GM21515 (cell line): ENCODE results near the gene SMIM29.

ENCODE experiments used
- ATAC-seq: cut with Tn5 transposase; IDR thresholded peaks from one replicate; pipeline ENCODE4 v1.9.1; 2021; ENCODE audit not compliant: unreplicated experiment

Gene SMIM29

GRCh38 chr6:34241351-34242215 lies 7.2 kb downstream of the SMIM29 start:
- no peak for ATAC-seq

- no peak for ATAC-seq
Observed at GRCh38 chr6:34240329-34241248, 8.2 kb downstream of the SMIM29 start.

GRCh38 chr6:34239893-34240292 lies 8.9 kb downstream of the SMIM29 start:
- no peak for ATAC-seq

- ATAC-seq, result no peak
Observed at GRCh38 chr6:34239500-34239825, 9.3 kb downstream of the SMIM29 start.

GRCh38 chr6:34238585-34239499 lies 10.0 kb downstream of the SMIM29 start:
- no peak for ATAC-seq

- ATAC-seq, result no peak
Observed at GRCh38 chr6:34237722-34238584, 10.9 kb downstream of the SMIM29 start.

GRCh38 chr6:34237316-34237721 lies 11.5 kb downstream of the SMIM29 start:
- no peak for ATAC-seq

GRCh38 chr6:34236443-34237315 lies 12.1 kb downstream of the SMIM29 start, which contains the start of gene HMGA1:
TSS of gene HMGA1 (plus strand) at chr6:34236873. CDS start at chr6:34240781, 3,908 bp downstream.
- peak; percentile 59 for ATAC-seq

- peak; percentile 4 for ATAC-seq
Observed at GRCh38 chr6:34236131-34236442, 12.7 kb downstream of the SMIM29 start.

- ATAC-seq, result peak; percentile 3
Observed at GRCh38 chr6:34235307-34236130, 13.3 kb downstream of the SMIM29 start.

- no peak for ATAC-seq
Observed at GRCh38 chr6:34234667-34235306, 14.0 kb downstream of the SMIM29 start.

- no peak for ATAC-seq
Observed at GRCh38 chr6:34233867-34234266, 14.9 kb downstream of the SMIM29 start.

GRCh38 chr6:34232901-34233300 lies 15.9 kb downstream of the SMIM29 start:
- ATAC-seq, result no peak

- no peak for ATAC-seq
Observed at GRCh38 chr6:34231566-34232336, 17.1 kb downstream of the SMIM29 start.

- ATAC-seq, result no peak
Observed at GRCh38 chr6:34230653-34231371, 18.0 kb downstream of the SMIM29 start.

- no peak for ATAC-seq
Observed at GRCh38 chr6:34229877-34230276, 18.9 kb downstream of the SMIM29 start.
